SK-N-SH treated with all-trans-retinoic acid at 6 μM for 48 hours (cell line): ENCODE measurements around the gene BSX.

Experiments used
- CSDC2 ChIP-seq: fragments of 250-450 bp; sonication (Bioruptor Pico); IDR thresholded peaks from 2 replicates; pipeline ENCODE4 v1.5.0; 2020; ENCODE audit warnings: mild to moderate bottlenecking, moderate library complexity
- CSRNP3 ChIP-seq: fragments of 250-450 bp; sonication (Bioruptor Pico); IDR thresholded peaks from 2 replicates; pipeline ENCODE4 v1.5.1; 2021; ENCODE audit warnings: mild to moderate bottlenecking, moderate library complexity
- GLIS3 ChIP-seq: fragments of 250-450 bp; sonication (Bioruptor Pico); IDR thresholded peaks from 2 replicates; pipeline ENCODE4 v1.5.0; 2020; ENCODE audit warnings: mild to moderate bottlenecking, moderate library complexity
- ISL1 ChIP-seq: fragments of 250-450 bp; sonication (Bioruptor Pico); IDR thresholded peaks from 2 replicates; pipeline ENCODE4 v2.1.2; 2022; ENCODE audit warnings: mild to moderate bottlenecking, moderate library complexity
- OSR1 ChIP-seq: fragments of 250-450 bp; sonication (Bioruptor Pico); IDR thresholded peaks from 2 replicates; pipeline ENCODE4 v1.8.0; 2022; ENCODE audit warnings: moderate library complexity, mild to moderate bottlenecking, inconsistent platforms
- PATZ1 ChIP-seq: fragments of 250-450 bp; sonication (Bioruptor Pico); IDR thresholded peaks from 2 replicates; pipeline ENCODE4 v1.8.0; 2020; ENCODE audit warnings: mild to moderate bottlenecking, moderate library complexity, borderline replicate concordance
- RARB ChIP-seq: fragments of 250-450 bp; sonication (Bioruptor Pico); IDR thresholded peaks from 2 replicates; pipeline ENCODE4 v1.8.0; 2021; ENCODE audit warnings: mild to moderate bottlenecking, moderate library complexity
- TCF4 ChIP-seq: fragments of 250-450 bp; sonication (Bioruptor Pico); IDR thresholded peaks from 2 replicates; pipeline ENCODE4 v1.8.0; 2021; ENCODE audit warnings: mild to moderate bottlenecking, moderate library complexity, borderline replicate concordance
- ZC3H10 ChIP-seq: fragments of 250-450 bp; sonication (Bioruptor Pico); IDR thresholded peaks from 2 replicates; pipeline ENCODE4 v1.5.1; 2021; ENCODE audit warnings: mild to moderate bottlenecking, moderate library complexity
- ZFP30 ChIP-seq: fragments of 450-650 bp; formaldehyde crosslinking; IDR thresholded peaks from 2 replicates; pipeline ENCODE4 v1.5.0; 2022; ENCODE audit warnings: mild to moderate bottlenecking, moderate library complexity
- ZNF70 ChIP-seq: fragments of 450-650 bp; formaldehyde crosslinking; IDR thresholded peaks from 2 replicates; pipeline ENCODE4 v1.5.0; 2020; ENCODE audit warnings: mild to moderate bottlenecking, moderate library complexity
- TF ChIP-seq, protein P1 (sequence below): fragments of 250-450 bp; sonication (Bioruptor Pico); IDR thresholded peaks from 2 replicates; pipeline ENCODE4 v1.5.0; 2020; ENCODE audit warnings: mild to moderate bottlenecking, moderate library complexity
- TF ChIP-seq, protein P2 (sequence below): fragments of 250-450 bp; sonication (Bioruptor Pico); IDR thresholded peaks from 2 replicates; pipeline ENCODE4 v1.5.1; 2020; ENCODE audit warnings: low read depth, mild to moderate bottlenecking, moderate library complexity

- no peak for TF ChIP-seq ZNF70 (CRISPR knock-in tag)
- no peak for TF ChIP-seq CSDC2 (CRISPR knock-in tag)
- no peak for TF ChIP-seq PATZ1 (CRISPR knock-in tag)
- no peak for TF ChIP-seq GLIS3 (CRISPR knock-in tag)
- TF ChIP-seq RARB: no peak
- TF ChIP-seq, protein P1, sequence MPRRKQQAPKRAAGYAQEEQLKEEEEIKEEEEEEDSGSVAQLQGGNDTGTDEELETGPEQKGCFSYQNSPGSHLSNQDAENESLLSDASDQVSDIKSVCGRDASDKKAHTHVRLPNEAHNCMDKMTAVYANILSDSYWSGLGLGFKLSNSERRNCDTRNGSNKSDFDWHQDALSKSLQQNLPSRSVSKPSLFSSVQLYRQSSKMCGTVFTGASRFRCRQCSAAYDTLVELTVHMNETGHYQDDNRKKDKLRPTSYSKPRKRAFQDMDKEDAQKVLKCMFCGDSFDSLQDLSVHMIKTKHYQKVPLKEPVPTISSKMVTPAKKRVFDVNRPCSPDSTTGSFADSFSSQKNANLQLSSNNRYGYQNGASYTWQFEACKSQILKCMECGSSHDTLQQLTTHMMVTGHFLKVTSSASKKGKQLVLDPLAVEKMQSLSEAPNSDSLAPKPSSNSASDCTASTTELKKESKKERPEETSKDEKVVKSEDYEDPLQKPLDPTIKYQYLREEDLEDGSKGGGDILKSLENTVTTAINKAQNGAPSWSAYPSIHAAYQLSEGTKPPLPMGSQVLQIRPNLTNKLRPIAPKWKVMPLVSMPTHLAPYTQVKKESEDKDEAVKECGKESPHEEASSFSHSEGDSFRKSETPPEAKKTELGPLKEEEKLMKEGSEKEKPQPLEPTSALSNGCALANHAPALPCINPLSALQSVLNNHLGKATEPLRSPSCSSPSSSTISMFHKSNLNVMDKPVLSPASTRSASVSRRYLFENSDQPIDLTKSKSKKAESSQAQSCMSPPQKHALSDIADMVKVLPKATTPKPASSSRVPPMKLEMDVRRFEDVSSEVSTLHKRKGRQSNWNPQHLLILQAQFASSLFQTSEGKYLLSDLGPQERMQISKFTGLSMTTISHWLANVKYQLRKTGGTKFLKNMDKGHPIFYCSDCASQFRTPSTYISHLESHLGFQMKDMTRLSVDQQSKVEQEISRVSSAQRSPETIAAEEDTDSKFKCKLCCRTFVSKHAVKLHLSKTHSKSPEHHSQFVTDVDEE (CRISPR knock-in tag): no peak
- TF ChIP-seq OSR1 (CRISPR knock-in tag): no peak
- no peak for TF ChIP-seq ZC3H10
- TF ChIP-seq CSRNP3 (CRISPR knock-in tag): no peak
- no peak for TF ChIP-seq TCF4 (CRISPR knock-in tag)
- no peak for TF ChIP-seq ISL1 (CRISPR knock-in tag)
- no peak for TF ChIP-seq ZFP30
- TF ChIP-seq, protein P2, sequence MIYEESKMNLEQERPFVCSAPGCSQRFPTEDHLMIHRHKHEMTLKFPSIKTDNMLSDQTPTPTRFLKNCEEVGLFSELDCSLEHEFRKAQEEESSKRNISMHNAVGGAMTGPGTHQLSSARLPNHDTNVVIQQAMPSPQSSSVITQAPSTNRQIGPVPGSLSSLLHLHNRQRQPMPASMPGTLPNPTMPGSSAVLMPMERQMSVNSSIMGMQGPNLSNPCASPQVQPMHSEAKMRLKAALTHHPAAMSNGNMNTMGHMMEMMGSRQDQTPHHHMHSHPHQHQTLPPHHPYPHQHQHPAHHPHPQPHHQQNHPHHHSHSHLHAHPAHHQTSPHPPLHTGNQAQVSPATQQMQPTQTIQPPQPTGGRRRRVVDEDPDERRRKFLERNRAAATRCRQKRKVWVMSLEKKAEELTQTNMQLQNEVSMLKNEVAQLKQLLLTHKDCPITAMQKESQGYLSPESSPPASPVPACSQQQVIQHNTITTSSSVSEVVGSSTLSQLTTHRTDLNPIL: no peak
Observed at GRCh38 chr11:123006860-123007542, 25.4 kb upstream of the BSX start.
